Subcutaneous adipose tissue (tissue), 4 donors: ENCODE results near the gene TYMP. TPM values are rescaled to one million over a fixed set of nuclear protein-coding genes. Genes with fewer than 3 reads are reported as not detected.

ENCODE experiments used
- CTCF ChIP-seq: fragments of 450-650 bp; IDR thresholded peaks from one replicate; pipeline ENCODE4 v1.5.1; 2016; ENCODE audit warnings: low read depth, mild to moderate bottlenecking, control low read depth, antibody characterized with exemption, moderate library complexity
- total RNA-seq, 4 donors: library from RNA; depleted of rRNA; stranded (reverse); fragments of >200 nt; gene quantifications; one replicate each; pipeline ENCODE4 v1.1.0, GENCODE V29; 2016

TYMP gene
- total RNA-seq, 4 donors from 2014 or later: 28.9 to 129 (median 108) TPM

- TF ChIP-seq CTCF: no peak
These were observed 33.0 kb upstream of the TYMP start, which contains the start of gene SYCE3 for GRCh38 chr22:50562523-50563412. TSS of gene SYCE3 (minus strand) at chr22:50562919. CDS start at chr22:50556405, 6,514 bp downstream.

GRCh38 chr22:50561401-50562358, 31.9 kb upstream of the TYMP start:
- TF ChIP-seq CTCF: no peak

- no peak for TF ChIP-seq CTCF
These were observed 30.2 kb upstream of the TYMP start for GRCh38 chr22:50560034-50560433.

DNA sequence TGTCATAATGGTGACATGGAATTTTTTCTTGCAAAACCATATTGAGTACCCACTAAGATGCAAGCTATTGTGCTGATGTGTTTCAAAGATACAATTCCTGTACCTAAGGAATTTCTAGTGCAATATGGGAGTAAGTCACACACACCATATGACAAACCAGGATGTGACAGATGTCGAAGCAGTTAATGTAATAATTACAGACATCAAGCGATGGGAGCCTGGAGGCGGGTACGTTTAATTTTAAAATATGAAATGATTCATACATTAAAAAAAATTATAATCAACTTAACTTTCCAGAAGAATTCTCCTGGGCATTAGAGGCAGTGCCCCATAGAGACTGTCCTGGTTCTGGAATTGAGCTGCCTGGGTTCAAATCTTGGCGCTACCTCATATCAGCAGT, 26.9 kb upstream of the TYMP start:
- no peak for TF ChIP-seq CTCF

DNA sequence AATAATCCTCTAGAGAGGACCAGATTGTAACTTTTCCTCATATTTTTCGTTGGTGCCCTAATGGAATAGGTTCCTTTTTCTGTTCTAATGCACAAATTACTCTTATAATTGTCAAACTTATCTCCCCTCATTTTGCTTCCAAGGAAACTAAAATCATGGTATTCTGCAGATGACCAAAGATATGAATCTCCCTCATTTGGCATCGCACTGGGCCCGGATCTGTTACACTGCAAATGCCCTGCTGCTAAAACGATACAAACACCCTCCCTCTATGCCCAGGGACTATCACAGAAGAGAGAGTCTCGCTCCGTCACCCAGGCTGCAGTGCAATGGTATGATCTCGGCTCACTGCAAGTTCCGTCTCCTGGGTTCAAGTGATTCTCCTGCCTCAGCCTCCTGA, 23.5 kb upstream of the TYMP start:
- no peak for TF ChIP-seq CTCF

DNA sequence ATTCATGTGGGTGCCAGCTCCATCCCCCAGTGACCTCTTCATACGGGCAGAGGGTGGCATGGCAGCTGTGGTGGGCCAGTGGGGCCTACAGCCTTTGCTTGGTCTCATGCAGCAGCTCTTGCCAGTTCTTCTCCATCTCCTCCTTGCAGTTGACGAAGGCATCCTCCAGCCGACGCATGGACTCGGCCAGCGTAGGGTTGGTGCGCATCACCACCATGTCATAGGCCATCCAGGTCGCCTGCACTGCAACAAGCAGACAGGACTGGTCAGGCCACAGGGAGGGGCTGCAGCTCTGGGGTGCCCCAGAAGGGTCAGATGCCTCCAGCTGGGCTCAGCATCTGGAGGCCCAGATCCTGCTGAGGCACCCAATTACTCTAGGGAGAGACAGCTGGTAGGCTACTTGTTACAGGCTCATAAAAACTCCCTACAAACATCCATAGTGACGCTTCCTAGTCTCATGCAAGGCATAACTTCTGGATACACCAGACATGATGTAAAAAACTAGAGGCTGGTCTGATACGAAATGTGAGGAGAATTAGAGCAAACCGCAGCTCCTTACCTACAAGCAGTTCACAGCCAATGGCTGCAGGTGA, 21.4 kb upstream of the TYMP start:
- TF ChIP-seq CTCF: no peak
